ENCODE measurements around the gene RXRA. TPM values are rescaled to one million over a fixed set of nuclear protein-coding genes. Genes with fewer than 3 reads are reported as not detected.

Gene RXRA
- total RNA-seq, 6 experiments from 2014 or later = 105 to 165 (median 131) TPM

DNA sequence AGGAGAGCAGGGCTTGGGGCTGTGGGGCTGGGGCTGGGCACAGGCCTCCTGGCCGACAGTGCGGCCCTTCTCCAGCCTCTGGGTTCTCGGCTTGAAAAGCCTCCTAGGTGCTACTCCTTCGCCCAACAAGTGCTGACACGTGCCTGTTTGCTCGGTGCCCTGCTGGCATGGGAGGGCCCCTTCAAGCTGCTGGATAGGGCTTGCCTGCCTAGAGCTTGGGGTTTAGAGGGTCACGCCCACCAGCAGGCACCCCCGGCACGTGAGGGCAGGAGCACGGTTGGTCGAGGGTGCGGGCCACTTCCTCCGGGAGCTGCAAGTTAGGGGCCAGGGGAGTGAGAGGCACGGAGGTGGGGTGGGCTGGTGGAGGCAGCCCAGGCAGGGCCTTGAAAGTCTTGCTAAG lies 106.2 kb downstream of the RXRA start:
- intact Hi-C loops (cut with DNase I) = loop anchor here in 1 of 2 donors (10.0 kb wide), 2 partner anchors 48 to 88 kb away; no protein-coding TSS in a partner anchor
- Histone ChIP-seq H3K27ac (peak overlapping the region in 1 of 3 donors; percentile 36), H3K4me3 (no peak overlapping the region), H3K27me3 (no peaks in the 10 kb centered on the region), H3K9me3 (no peaks in the 10 kb centered on the region), H3K36me3 (peaks cover 0 to 57% (median 25%) of the 10 kb centered on the region in 4 donors), H3K4me1 (peaks cover 0 to 60% (median 32%) of the 10 kb centered on the region in 4 donors)
- no peak for ATAC-seq
- TF ChIP-seq, protein P1, sequence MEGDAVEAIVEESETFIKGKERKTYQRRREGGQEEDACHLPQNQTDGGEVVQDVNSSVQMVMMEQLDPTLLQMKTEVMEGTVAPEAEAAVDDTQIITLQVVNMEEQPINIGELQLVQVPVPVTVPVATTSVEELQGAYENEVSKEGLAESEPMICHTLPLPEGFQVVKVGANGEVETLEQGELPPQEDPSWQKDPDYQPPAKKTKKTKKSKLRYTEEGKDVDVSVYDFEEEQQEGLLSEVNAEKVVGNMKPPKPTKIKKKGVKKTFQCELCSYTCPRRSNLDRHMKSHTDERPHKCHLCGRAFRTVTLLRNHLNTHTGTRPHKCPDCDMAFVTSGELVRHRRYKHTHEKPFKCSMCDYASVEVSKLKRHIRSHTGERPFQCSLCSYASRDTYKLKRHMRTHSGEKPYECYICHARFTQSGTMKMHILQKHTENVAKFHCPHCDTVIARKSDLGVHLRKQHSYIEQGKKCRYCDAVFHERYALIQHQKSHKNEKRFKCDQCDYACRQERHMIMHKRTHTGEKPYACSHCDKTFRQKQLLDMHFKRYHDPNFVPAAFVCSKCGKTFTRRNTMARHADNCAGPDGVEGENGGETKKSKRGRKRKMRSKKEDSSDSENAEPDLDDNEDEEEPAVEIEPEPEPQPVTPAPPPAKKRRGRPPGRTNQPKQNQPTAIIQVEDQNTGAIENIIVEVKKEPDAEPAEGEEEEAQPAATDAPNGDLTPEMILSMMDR (IDR thresholded peaks at IDR 0.05) = no peak
- TF ChIP-seq POLR2A (IDR thresholded peaks at IDR 0.05) = no peak
- DNase-seq = no peak
- 56% methylated on average over 10 of the region's 14 CpGs for WGBS (ENCODE audit: insufficient coverage, low coverage, low lambda C conversion rate, missing lambda C conversion rate)

DNA sequence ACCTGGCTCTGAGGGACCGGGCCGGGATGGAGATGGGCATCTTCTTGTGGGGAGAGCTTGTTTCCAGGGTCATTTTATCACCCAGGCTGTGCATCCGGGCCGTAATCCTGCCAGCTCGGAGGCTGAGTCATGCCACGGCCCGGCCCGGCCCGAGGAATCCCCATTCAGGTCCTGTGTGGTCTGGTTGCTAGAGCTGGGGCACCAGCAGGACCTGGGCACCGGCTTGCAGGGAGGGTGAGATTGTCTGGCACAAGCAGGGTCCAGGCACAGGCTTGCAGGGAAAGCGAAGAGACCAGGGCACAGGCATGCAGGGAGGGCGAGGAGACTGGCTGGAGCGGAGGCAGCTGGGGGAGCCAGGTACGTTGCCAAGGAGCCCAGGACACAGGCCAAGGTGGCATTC lies 106.8 kb downstream of the RXRA start:
- H3K4me3 ChIP-seq = no peak overlapping the region
- intact Hi-C loops (cut with DNase I) = loop anchor here in 1 of 2 donors (10.0 kb wide), 2 partner anchors 48 to 88 kb away; no protein-coding TSS in a partner anchor
- H3K9me3 ChIP-seq = no peaks in the 10 kb centered on the region
- 50% methylated on average over 2 of the region's 14 CpGs for WGBS (ENCODE audit: insufficient coverage, low coverage, low lambda C conversion rate, missing lambda C conversion rate)
- DNase-seq (peak in 1 of 3 donors; percentile 45), ATAC-seq (peak in 1 of 4 donors; percentile 6)
- peak overlapping the region in 1 of 3 donors; percentile 36 for H3K27ac ChIP-seq
- no peaks in the 10 kb centered on the region for H3K27me3 ChIP-seq
- no peak for TF ChIP-seq POLR2A (IDR thresholded peaks at IDR 0.05)
- TF ChIP-seq, protein P1 (IDR thresholded peaks at IDR 0.05) = no peak
- H3K4me1 ChIP-seq = peaks cover 0 to 67% (median 35%) of the 10 kb centered on the region in 4 donors
- peaks cover 0 to 53% (median 25%) of the 10 kb centered on the region in 4 donors for H3K36me3 ChIP-seq

DNA sequence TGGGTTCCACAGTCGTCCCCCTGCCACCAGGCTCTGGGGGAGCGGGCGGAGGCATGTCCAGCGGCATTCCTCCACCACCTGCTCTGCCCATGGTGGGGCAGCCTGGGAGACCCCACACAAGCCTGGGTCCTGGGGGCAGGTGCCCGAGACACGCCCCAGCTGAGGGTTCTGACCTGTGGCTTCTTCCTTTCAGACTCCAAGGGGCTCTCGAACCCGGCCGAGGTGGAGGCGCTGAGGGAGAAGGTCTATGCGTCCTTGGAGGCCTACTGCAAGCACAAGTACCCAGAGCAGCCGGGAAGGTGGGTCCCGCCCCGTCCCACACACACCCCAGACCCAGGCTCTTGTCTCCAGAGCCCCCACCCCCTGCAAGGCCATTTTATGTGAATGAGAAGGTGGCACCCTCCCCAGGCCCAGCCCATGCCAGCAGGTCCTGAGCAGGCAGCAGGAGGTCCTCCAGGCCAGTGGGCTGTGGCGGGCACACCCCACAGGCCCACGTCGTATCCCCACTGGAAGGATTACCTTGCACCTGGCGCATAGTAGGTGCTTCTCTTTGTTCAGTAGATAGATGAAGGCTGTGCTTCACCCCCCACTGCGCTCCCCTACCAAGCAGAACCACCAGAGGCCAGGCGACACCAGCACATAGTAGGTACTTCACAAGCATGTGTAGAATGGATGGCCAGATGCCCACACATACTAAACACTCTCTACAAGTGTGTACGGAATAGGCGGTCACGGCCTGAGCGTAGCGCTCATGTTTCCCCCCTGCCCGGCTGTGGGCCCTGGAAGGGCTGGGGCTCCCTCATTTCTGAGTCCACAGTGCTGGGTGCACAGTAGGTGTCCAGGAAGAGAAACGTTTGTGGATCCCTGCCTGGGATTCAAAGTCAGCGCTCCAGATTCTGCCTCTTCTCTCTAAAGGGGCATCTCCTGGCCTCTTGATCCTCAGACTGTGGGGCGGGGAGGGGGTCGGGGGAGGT lies 107.9 kb downstream of the RXRA start:
- no peaks in the 10 kb centered on the region for H3K27me3 ChIP-seq
- DNase-seq (no peak), ATAC-seq (peak; percentile 4 to 12 (median 6))
- no peak overlapping the region for H3K4me3 ChIP-seq
- no CpG with 5 or more reads among the region's 30 CpGs for WGBS (ENCODE audit: insufficient coverage, low coverage, low lambda C conversion rate, missing lambda C conversion rate)
- no peaks in the 10 kb centered on the region for H3K9me3 ChIP-seq
- TF ChIP-seq POLR2A (IDR thresholded peaks at IDR 0.05) = no peak
- TF ChIP-seq, protein P1 (IDR thresholded peaks at IDR 0.05) = no peak
- H3K27ac ChIP-seq = peak overlapping the region; percentile 37 to 93 (median 73)
- intact Hi-C loops (cut with DNase I) = loop anchor here in 1 of 2 donors (10.0 kb wide), 2 partner anchors 49 to 89 kb away; no protein-coding TSS in a partner anchor
- peaks cover 0 to 78% (median 41%) of the 10 kb centered on the region in 4 donors for H3K4me1 ChIP-seq
- H3K36me3 ChIP-seq = peaks cover 0 to 47% (median 22%) of the 10 kb centered on the region in 4 donors

DNA sequence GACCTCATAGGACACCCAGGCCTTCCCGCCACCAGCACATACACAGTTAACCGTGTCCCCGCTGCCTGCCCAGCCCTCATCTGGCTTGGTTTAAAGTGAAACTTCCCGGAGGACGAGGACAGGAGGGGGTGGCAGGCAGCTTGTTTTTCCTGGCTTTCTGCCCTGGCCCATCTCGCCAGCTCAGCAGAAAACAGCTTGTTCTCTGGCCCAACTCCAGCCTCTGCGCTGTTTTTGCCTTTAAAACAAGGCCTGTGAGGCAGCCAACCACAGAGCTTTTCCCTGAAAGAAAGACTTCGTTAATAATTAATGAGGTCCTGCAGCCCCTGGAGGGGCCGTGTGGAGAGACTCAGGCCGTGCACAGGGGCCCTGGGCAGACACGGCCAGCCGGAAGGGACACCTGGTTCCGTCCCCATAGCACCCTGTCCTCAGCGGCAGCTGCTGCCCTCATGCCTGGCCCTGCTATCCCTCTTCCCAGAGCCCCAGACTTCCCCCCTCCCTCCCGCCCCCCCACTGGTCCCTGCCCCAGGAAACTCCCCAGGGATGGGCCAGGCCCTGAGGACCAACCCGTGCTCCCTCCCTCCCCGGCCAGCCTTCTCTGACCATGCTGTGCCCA lies 108.7 kb downstream of the RXRA start:
- peaks cover 0 to 86% (median 43%) of the 10 kb centered on the region in 4 donors for H3K4me1 ChIP-seq
- no peaks in the 10 kb centered on the region for H3K27me3 ChIP-seq
- H3K9me3 ChIP-seq = no peaks in the 10 kb centered on the region
- peak overlapping the region in 1 of 3 donors; percentile 4 for H3K4me3 ChIP-seq
- DNase-seq = peak; percentile 94 to 98 (median 95)
- H3K27ac ChIP-seq = peak overlapping the region; percentile 37 to 93 (median 73)
- peaks cover 0 to 41% (median 16%) of the 10 kb centered on the region in 4 donors for H3K36me3 ChIP-seq
- 3% methylated on average over 12 of the region's 17 CpGs for WGBS (ENCODE audit: insufficient coverage, low coverage, low lambda C conversion rate, missing lambda C conversion rate)
- peak; percentile 68 to 76 (median 72) for ATAC-seq
- intact Hi-C loops (cut with DNase I) = loop anchor here in 1 of 2 donors (10.0 kb wide), 2 partner anchors 50 to 90 kb away; no protein-coding TSS in a partner anchor
- TF ChIP-seq, protein P1 (IDR thresholded peaks at IDR 0.05) = no peak
- TF ChIP-seq POLR2A (IDR thresholded peaks at IDR 0.05) = no peak
